ENCODE measurements around the gene VRK1. TPM values are rescaled to one million over a fixed set of nuclear protein-coding genes. Genes with fewer than 3 reads are reported as not detected.

Gene VRK1
- total RNA-seq, 6 donors from 2014 or later, result 6.7 to 19.9 (median 9.9) TPM

DNA sequence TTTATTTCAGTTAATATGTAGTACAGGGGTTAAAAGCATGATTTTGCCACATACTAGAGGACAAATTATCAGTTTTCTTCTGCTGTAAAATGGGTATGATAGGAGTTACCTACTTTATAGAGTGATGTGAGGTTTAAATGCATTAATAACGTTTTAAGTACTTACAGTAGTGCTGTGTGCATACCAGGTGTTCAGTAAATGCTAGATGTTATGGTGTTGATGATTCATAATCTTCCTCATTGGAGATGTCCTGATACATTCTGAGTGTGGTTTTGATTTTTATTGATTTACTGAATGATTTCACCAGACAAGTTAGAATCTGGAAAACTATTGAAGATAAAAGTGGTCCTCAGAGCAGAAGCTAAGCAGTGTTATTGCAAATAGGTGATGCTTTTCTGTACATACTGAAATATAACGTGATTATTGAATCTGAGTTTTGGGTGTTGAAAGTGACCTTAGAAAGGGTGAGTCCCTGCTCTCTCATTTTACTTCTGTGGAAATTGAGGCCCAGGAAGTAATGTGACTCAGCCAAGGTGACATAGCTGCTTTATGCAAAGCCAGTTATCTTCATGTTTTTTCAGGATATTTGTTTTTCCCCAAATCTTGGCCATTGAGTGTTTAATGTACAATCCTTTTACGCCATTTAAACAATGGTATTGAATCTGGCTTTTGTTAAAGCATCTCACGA, 54.7 kb downstream of the VRK1 start:
- H3K4me3 ChIP-seq, result no peak overlapping the region
- H3K4me1 ChIP-seq, result no peaks in the 10 kb centered on the region
- WGBS, 2 donors, result 87 to 89% methylated on average over 4 of the region's 4 CpGs
- no peaks in the 10 kb centered on the region for H3K27me3 ChIP-seq
- TF ChIP-seq POLR2AphosphoS5 (IDR thresholded peaks at IDR 0.05), result no peak
- TF ChIP-seq, protein P1, sequence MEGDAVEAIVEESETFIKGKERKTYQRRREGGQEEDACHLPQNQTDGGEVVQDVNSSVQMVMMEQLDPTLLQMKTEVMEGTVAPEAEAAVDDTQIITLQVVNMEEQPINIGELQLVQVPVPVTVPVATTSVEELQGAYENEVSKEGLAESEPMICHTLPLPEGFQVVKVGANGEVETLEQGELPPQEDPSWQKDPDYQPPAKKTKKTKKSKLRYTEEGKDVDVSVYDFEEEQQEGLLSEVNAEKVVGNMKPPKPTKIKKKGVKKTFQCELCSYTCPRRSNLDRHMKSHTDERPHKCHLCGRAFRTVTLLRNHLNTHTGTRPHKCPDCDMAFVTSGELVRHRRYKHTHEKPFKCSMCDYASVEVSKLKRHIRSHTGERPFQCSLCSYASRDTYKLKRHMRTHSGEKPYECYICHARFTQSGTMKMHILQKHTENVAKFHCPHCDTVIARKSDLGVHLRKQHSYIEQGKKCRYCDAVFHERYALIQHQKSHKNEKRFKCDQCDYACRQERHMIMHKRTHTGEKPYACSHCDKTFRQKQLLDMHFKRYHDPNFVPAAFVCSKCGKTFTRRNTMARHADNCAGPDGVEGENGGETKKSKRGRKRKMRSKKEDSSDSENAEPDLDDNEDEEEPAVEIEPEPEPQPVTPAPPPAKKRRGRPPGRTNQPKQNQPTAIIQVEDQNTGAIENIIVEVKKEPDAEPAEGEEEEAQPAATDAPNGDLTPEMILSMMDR (IDR thresholded peaks at IDR 0.05), result no peak
- no peak for TF ChIP-seq EP300 (IDR thresholded peaks at IDR 0.05)
- no peak for TF ChIP-seq POLR2A (IDR thresholded peaks at IDR 0.05)
- ATAC-seq (ENCODE audit: low FRiP score in 2 of 2) (no peak), DNase-seq (no peak)
- peaks cover 0 to 20% (median 4%) of the 10 kb centered on the region in 4 donors for H3K36me3 ChIP-seq
- no peaks in the 10 kb centered on the region for H3K9me3 ChIP-seq
- H3K27ac ChIP-seq, result no peak overlapping the region

DNA sequence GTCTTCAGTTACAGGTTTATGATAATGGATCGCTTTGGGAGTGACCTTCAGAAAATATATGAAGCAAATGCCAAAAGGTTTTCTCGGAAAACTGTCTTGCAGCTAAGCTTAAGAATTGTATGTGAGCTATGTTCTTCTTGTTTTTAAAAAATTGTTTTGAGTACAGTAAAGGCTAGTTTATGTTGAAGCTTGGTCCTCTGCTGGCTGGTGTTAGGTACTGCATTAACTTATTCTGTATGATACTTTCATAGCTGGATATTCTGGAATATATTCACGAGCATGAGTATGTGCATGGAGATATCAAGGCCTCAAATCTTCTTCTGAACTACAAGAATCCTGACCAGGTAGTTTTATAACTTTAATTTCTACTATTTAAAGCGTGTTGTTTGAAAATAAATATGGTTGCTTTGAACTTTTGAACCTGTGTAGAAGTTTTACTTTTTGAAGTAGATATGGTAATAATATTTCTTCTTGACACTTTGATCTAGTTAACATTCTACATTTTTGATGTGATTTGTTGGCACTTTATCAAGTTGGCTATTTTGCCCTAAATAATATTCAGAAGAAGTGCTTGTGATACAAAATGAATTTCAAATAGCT, 55.7 kb downstream of the VRK1 start:
- peak in 1 of 2 donors; percentile 55 for ATAC-seq (ENCODE audit: low FRiP score in 2 of 2)
- Histone ChIP-seq H3K27ac (no peak overlapping the region), H3K4me1 (no peaks in the 10 kb centered on the region), H3K4me3 (no peak overlapping the region), H3K36me3 (peaks cover 0 to 19% (median 5%) of the 10 kb centered on the region in 4 donors), H3K27me3 (no peaks in the 10 kb centered on the region), H3K9me3 (no peaks in the 10 kb centered on the region)
- WGBS, 2 donors, result 60 to 63% methylated on average over 4 of the region's 4 CpGs
- no peak for DNase-seq
- no peak for TF ChIP-seq POLR2A (IDR thresholded peaks at IDR 0.05)
- TF ChIP-seq, protein P1 (IDR thresholded peaks at IDR 0.05), result peak; percentile 19 to 63 (median 51)

DNA sequence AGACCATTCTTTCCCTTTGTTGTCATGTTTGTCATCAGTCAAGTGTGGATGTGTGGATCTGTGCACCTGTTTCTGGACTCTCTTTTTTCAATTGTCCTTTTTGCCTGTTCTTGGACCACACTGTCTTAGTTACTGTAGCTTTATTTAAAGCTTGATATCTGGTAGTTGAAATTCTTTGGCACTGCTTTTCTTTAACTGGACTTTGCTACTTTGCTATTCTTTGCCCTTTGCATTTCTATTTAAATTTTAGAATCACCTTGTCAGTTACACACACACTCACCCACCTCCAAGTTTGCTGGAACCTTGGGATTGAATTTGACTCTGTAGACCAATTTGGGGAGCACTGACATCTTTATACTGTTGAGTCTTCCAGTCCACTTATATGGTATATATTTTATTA, 61.5 kb downstream of the VRK1 start:
- H3K27me3 ChIP-seq, result no peaks in the 10 kb centered on the region
- peaks cover 0 to 22% (median 3%) of the 10 kb centered on the region in 4 donors for H3K36me3 ChIP-seq
- no peaks in the 10 kb centered on the region for H3K9me3 ChIP-seq
- no peak overlapping the region for H3K27ac ChIP-seq
- DNase-seq (no peak), ATAC-seq (ENCODE audit: low FRiP score in 2 of 2) (no peak)
- no peaks in the 10 kb centered on the region for H3K4me1 ChIP-seq
- TF ChIP-seq, protein P1 (IDR thresholded peaks at IDR 0.05), result no peak
- TF ChIP-seq EP300 (IDR thresholded peaks at IDR 0.05) (no peak), POLR2AphosphoS5 (IDR thresholded peaks at IDR 0.05) (no peak), POLR2A (IDR thresholded peaks at IDR 0.05) (no peak)
- H3K4me3 ChIP-seq, result no peak overlapping the region

DNA sequence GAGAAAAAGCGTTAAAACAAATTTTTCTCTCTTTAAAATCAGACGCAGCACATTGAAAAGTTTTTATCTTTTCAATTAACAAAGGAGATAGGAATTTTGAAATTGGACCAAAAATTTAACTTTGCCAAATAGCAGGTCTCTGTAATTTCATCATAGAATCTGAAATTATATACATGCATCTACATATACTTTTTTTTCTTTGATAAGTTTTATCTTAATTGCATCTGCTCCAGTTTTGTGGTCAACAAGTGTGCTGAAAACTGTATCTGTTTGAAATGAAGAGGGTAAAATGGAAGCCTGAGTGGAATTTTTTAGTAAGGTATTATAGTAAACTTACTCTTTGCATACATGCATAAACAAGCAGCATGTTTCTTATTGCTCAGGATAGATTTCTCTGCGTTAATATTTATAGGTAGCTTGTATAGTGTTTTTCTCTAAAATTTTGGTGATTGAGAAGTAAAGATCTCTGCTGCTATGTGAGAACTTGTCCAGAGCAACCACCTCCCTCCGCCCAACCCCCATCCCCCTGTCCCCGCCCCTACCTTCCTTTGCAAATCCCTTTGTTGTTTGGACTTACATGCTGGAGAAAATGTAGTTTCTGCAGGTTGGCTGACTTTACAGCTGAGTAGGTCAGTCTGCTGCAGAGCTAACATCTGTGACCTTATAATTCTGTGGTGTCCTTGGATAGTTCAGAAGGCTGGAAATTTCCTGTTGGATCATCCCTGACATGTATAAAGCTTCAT, 64.6 kb downstream of the VRK1 start:
- Histone ChIP-seq H3K4me3 (no peak overlapping the region), H3K9me3 (no peaks in the 10 kb centered on the region), H3K4me1 (no peaks in the 10 kb centered on the region), H3K27me3 (no peaks in the 10 kb centered on the region), H3K27ac (no peak overlapping the region), H3K36me3 (peaks cover 0 to 11% (median 3%) of the 10 kb centered on the region in 4 donors)
- TF ChIP-seq POLR2AphosphoS5 (IDR thresholded peaks at IDR 0.05) (no peak), POLR2A (IDR thresholded peaks at IDR 0.05) (no peak), EP300 (IDR thresholded peaks at IDR 0.05) (no peak)
- TF ChIP-seq, protein P1 (IDR thresholded peaks at IDR 0.05), result no peak
- ATAC-seq (ENCODE audit: low FRiP score in 2 of 2) (no peak), DNase-seq (no peak)
- WGBS, 2 donors, result 88 to 93% methylated on average over 5 of the region's 5 CpGs

Data from upper lobe of left lung (tissue), 6 donors.